Activated T-cell treated with anti-CD3 and anti-CD28 coated beads, Interleukin-2, amount 50 U/mL, for 48 hours (primary cell): ENCODE data around the gene GABRB3.

Experiments used
- DNase-seq, 2 experiments: peaks; one replicate each; pipeline ENCODE4 v3.0.0-alpha.2; 2020

GABRB3 gene

GRCh38 chr15:26525096-26525495 lies 247.8 kb downstream of the GABRB3 start:
- no peak for DNase-seq

- DNase-seq, result no peak
Measured at GRCh38 chr15:26521691-26522198, 251.1 kb downstream of the GABRB3 start.

- DNase-seq, result no peak
Measured at GRCh38 chr15:26521130-26521529, 251.7 kb downstream of the GABRB3 start.

- DNase-seq, result no peak
Measured at GRCh38 chr15:26518885-26519284, 254.0 kb downstream of the GABRB3 start.

GRCh38 chr15:26516102-26516980 lies 256.5 kb downstream of the GABRB3 start:
- DNase-seq, result no peak

GRCh38 chr15:26504009-26504408 lies 268.9 kb downstream of the GABRB3 start:
- no peak for DNase-seq
